GM10266 (cell line): ENCODE data around the gene ATP5ME.

ENCODE experiments used
- DNase-seq: peaks from one replicate; pipeline ENCODE4 v3.0.0; 2012; ENCODE audit errors: extremely low spot score
- CTCF ChIP-seq: IDR thresholded peaks from 2 replicates; pipeline ENCODE4 v1.5.1; 2012; ENCODE audit warnings: mild to moderate bottlenecking, low read depth; ENCODE audit not compliant: control insufficient read depth, insufficient read depth; ENCODE audit errors: missing control alignments

ATP5ME gene

GRCh38 chr4:688854-689681, 15.0 kb upstream of the ATP5ME start, which contains the start of gene SLC49A3:
Gene SLC49A3 (minus strand): TSS chr4:689151. CDS start chr4:689127, 24 bp downstream.
- DNase-seq, result no peak
- TF ChIP-seq CTCF, result no peak

- no peak for TF ChIP-seq CTCF
These were observed 14.1 kb upstream of the ATP5ME start for GRCh38 chr4:687971-688853.

GRCh38 chr4:687048-687970, 13.2 kb upstream of the ATP5ME start:
- no peak for DNase-seq
- no peak for TF ChIP-seq CTCF

More at GRCh38 chr4:687971-688853, 14.1 kb upstream of the ATP5ME start:
- DNase-seq, result no peak

- DNase-seq, result no peak
- no peak for TF ChIP-seq CTCF
These were observed 12.5 kb upstream of the ATP5ME start for GRCh38 chr4:686413-687040.

- TF ChIP-seq CTCF, result no peak
- DNase-seq, result no peak
These were observed 11.8 kb upstream of the ATP5ME start for GRCh38 chr4:685679-686412.
